CD4-positive, alpha-beta T cell treated with Interleukin-6 for 4 hours (primary cell): ENCODE measurements around the gene GIMAP8.

Source experiments
- DNase-seq: peaks from one replicate; pipeline ENCODE4 v3.0.0-alpha.2; 2020; ENCODE audit warnings: mixed read lengths

Gene GIMAP8

GRCh38 chr7:150450491-150451001 is at the start of gene GIMAP8:
GIMAP8 (plus strand) TSS chr7:150450630; CDS start chr7:150466699, 16,069 bp downstream.
- peak; percentile 82 for DNase-seq

GRCh38 chr7:150400788-150401423 is 49.5 kb upstream of the GIMAP8 start:
- no peak for DNase-seq

- no peak for DNase-seq
Observed at GRCh38 chr7:150401424-150401790, 49.0 kb upstream of the GIMAP8 start.

GRCh38 chr7:150401861-150402631 is 48.4 kb upstream of the GIMAP8 start:
- no peak for DNase-seq

GRCh38 chr7:150402671-150403321 is 47.6 kb upstream of the GIMAP8 start:
- DNase-seq = no peak

GRCh38 chr7:150403376-150404171 is 46.9 kb upstream of the GIMAP8 start:
- no peak for DNase-seq

- peak; percentile 27 for DNase-seq
Observed at GRCh38 chr7:150404172-150404804, 46.1 kb upstream of the GIMAP8 start.

GRCh38 chr7:150404805-150405583 is 45.4 kb upstream of the GIMAP8 start:
- peak; percentile 80 for DNase-seq

GRCh38 chr7:150405584-150406311 is 44.7 kb upstream of the GIMAP8 start:
- no peak for DNase-seq

- peak; percentile 37 for DNase-seq
Observed at GRCh38 chr7:150406312-150406566, 44.2 kb upstream of the GIMAP8 start.

- peak; percentile 56 for DNase-seq
Observed at GRCh38 chr7:150406567-150407421, 43.6 kb upstream of the GIMAP8 start.

GRCh38 chr7:150407588-150408392 is 42.6 kb upstream of the GIMAP8 start:
- no peak for DNase-seq

GRCh38 chr7:150408393-150409299 is 41.8 kb upstream of the GIMAP8 start:
- no peak for DNase-seq

- DNase-seq = no peak
Observed at GRCh38 chr7:150409300-150410030, 41.0 kb upstream of the GIMAP8 start.

GRCh38 chr7:150410131-150410530 is 40.3 kb upstream of the GIMAP8 start:
- DNase-seq = no peak

- DNase-seq = no peak
Observed at GRCh38 chr7:150410680-150411346, 39.6 kb upstream of the GIMAP8 start.

- no peak for DNase-seq
Observed at GRCh38 chr7:150411606-150412005, 38.8 kb upstream of the GIMAP8 start.
